Loucy (cell line): ENCODE data around the gene ZKSCAN1.

ENCODE experiments used
- CTCF ChIP-seq: fragments of 200-600 bp; sonication (generic); conservative IDR thresholded peaks from 2 replicates; pipeline ENCODE4 v1.5.1; 2014; ENCODE audit warnings: mild to moderate bottlenecking, antibody characterized with exemption, low read length
- EZH2phosphoT487 ChIP-seq: fragments of 200-600 bp; IDR thresholded peaks from 2 replicates; pipeline ENCODE4 v1.6.1; 2018; ENCODE audit warnings: antibody characterized with exemption, mild to moderate bottlenecking, moderate library complexity, borderline replicate concordance

- TF ChIP-seq EZH2phosphoT487 (no peak), CTCF (no peak)
Measured at GRCh38 chr7:100010901-100011300, 4.5 kb upstream of the ZKSCAN1 start.
